Esophagus squamous epithelium (tissue), 4 donors: Measurements from ENCODE around the gene DENND6A.

Source experiments
- CTCF ChIP-seq, 6 experiments: fragments of 450-650 bp in 4 of 6; fragments of 200-600 bp in 2 of 6; sonication (generic) in 2 of 6; IDR thresholded peaks; one replicate each; pipeline ENCODE4 v1.5.1; 2016 to 2019; ENCODE audit warnings: antibody characterized with exemption in 6 of 6, mild to moderate bottlenecking in 4 of 6, moderate library complexity in 4 of 6
- POLR2A ChIP-seq, 4 donors: fragments of 450-650 bp; IDR thresholded peaks; one replicate each; pipeline ENCODE4 v1.6.1; 2017; ENCODE audit warnings: antibody characterized with exemption in 4 of 4, mild to moderate bottlenecking in 4 of 4, moderate library complexity in 3 of 4

GRCh38 chr3:57696801-57697321, 4.0 kb upstream of the DENND6A start:
- TF ChIP-seq POLR2A (IDR thresholded peaks at IDR 0.05) (no peak), CTCF (IDR thresholded peaks at IDR 0.05) (peak in 1 of 6 experiments; percentile 23)
